ENCODE measurements around the gene SLCO3A1.

SLCO3A1 gene

DNA sequence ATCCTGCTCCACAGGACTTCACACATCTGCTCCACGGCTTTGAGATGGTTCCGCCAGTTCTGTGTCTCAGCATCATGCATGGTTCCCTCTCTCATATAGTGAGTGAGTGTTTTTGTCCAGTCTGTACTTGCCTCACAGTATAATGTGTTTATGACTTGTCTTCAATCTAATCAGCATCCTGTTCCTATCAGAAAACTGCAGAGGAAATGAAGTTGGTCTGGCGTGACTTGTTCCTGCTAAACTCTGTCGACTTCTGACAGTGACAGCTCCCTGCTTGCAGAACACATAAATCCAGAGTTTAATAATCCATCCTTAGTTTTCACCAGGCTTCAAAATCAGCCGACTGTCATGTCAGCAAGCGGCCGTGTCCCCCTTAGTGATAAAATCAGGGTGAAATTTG, 222.3 kb downstream of the SLCO3A1 start:
- no peak for DNase-seq

DNA sequence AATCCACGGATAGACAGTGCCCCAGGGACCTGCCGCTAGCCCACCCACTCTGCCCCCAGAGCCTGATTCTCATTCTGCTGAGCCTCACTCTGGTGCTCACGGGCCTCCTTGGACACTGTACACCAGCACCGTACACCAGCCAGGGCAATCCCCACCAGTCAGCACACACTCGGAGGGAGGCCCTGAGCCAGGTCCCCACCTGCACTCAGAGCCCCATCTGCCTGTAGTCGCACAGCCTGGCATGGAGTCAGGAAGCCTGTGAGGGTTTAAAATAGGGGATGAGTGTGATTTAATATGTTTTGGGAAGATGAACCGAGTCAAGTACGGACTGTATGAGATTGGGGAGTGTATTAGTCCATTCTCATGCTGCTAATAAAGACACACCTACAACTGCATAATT, 223.0 kb downstream of the SLCO3A1 start:
- DNase-seq = no peak

DNA sequence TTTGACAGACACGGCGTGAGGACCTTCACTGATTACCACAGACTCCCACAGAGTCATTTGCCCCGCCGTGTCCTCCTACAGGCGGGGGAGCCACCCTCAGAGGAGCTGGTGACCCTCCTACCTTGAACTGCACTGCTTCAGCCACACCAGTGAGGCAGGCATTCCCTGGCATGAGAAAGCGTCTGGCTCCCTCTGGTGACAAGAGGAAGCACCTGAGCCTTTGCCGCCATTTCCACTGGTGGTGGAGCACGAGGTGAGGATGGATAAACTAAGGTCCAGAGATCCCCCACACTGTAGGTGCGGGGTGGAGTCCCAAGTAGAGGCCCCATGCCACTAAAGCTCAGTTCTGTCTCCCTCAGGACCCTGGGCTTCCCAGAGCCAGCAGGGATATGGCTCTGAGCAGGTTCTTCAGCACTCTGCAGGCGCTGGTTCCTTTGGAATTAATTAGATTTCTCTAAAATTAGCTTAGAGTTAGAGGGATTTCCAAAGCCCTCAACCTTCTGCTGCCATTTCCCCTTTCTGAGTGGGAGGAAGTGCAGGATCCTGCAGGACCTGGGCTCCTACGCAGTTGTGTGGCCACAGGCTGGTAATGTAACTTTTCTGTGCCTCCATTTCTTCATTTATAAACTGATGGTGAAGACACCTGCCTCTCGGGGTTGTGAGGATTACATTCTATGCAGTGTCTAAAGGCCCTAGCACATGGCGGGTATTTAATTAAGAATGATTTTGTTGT, 224.0 kb downstream of the SLCO3A1 start:
- DNase-seq = peak; percentile 64

DNA sequence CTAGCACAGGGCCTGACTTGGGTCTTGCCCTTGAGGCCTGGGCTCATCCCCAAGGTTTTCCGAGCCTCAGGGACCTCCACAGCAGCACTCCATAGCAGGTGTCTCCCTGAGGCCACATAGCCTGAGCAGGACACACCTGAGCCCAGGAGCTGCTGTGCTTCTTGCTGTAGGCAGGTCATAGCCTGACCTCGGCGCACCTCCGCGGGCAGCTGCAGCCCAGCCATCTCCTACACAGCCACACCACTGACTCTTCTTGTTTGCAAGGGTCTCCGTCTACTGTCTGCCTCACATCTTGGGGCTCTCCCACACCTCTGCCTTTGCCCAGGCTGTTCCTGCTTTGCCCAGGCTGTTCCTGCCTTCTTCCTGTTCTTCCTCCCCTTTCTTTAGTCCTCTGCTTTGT, 224.8 kb downstream of the SLCO3A1 start:
- no peak for DNase-seq

DNA sequence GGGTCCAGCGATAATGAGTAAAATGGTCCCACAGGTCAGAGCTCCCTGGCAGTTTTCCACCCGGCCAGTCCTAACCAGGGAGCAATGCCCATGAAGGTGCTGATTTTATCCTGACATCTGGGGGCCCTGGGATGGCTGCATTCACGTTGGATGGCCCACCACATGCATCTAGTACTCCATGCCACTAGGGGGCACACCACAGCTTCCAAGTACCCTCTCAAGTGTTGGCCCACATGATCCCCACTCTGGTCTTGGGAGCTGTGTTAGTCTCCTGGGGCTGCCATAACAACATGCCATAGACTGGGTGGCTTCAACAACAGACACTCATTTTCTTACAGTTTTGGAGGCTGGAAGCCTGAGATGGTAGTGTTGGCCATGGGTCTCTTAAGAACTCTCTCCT, 225.5 kb downstream of the SLCO3A1 start:
- DNase-seq = peak; percentile 22

DNA sequence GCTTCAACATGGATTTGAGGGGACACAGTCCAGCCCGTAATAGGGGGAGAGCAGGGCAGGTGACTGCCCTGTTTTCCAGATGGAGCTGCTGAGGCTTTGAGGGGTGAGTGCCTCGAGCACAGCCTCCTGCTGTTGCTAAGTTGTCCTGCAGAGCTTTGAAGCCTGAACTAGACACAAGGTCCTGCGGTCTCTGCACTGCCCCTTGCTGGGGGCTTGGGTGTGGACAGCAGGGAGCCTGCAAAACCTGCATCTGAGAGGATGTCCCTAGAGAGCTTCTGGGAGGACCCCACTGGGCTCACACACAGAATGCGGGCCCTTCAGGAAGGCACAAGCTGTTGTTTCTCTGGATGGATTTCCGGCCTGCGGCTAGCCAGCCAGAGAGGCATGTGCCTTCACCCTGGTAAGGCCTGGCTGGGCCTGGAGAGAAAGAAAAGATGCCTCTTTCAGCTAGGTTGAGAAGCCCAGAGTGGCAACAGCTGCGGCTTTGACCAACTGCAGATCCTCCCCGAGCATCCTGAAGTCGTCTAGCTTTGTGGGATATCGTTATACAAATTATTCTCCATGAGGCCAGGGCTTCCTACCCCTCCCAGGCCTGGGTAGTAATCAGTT, 226.2 kb downstream of the SLCO3A1 start:
- no peak for DNase-seq

DNA sequence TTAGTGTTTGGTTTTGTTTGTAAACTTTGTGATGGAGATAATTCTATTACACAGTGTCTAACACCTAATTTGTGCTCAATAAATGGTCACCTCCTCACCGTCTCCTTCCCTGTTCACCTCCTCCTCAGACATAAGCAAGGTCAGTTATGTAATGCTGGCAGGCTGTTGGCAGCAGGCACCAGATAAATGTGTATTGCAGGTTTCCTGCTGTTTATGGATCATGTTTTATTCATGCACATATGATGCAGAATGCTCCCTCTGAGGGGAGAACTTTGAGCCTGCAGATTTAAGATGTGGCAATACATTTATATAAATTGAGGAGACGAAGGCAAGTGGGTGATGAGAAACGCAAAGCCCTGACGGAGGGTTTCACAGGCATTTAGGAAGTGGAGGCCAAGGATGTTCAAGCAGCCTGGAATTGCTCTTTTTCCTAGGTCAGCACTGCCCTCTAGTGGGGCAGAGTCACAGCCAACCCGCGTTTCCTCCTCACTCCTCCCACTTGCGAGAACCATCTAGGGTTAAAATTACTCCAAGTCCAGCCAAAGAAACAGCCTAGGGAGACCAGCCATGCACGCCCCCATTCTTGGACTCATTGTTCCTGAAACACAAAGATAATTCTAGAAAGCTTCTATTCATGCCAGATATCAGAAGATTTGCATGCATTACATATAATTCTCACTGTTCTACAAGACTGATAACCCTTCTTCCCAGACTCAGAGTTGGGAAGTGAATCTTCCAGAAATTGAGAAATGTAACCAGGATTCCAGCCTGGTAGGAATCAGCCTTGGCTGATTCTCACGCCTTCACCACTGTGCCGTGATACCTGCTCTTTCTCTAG, 228.7 kb downstream of the SLCO3A1 start:
- DNase-seq = peak; percentile 79

DNA sequence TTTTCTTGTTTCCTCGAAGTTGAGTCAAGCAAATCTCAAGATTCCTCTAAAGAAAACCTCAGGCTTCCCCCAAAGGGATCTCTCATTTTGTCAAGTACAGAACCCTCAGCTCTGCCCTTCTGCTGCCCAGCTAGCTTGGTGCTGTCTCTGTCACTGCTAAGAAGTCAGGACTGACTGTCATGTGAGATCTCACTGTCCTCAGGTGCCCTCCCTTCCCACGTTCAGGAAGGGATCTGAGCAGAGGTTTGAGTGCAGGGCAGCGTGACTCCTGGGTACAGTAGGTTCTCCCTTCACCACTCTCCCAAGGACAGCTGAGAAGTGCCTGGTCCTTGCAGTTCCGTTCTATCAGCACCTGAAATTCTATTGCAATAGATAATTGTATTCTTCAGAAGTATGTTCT, 229.7 kb downstream of the SLCO3A1 start:
- no peak for DNase-seq

DNA sequence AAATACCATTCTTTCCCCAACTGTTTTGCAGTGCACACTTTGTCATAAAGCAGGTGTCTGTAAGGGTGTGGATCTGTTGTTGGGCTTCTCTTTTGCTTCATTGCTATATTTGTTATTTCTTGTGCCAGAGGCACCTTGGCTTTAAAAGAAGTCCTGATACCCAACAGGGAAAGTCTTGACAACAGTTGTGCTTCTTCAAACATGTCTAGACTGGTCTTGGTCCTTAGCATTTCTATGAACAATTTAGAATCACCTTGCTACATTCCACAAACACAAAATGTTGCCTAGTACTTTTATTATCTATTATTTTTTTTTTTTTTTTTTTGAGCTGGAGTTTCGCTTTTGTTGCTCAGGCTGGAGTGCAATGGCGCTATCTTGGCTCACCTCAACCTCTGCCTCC, 233.7 kb downstream of the SLCO3A1 start:
- DNase-seq = no peak

DNA sequence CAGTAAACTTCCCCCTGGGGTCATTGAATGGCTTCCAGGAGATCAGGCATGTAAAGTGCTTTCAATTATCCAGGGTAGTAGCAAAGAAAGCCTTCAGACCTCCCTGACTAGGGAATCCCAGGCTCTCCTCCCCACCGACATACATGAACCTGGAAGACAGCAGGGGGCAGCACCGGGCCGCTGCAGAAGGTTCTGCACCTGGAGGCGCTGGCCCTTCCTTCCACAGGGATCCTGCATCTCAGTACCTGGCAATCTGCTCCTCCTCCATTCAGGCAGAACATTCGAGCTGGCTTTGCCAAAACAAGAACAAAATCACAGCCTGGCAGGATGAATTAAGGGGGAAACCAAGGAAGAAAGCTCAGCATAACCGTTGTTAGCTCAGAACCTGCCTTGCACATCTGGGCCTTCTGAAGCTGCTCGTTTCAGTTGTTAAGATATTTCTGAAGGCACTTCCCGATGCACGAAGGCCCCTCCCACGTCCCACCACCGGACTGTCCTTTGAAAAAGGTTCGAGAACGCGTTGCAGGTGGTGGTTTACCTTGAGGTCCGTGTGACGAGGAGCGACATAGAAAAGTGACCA, 237.7 kb downstream of the SLCO3A1 start:
- no peak for DNase-seq

DNA sequence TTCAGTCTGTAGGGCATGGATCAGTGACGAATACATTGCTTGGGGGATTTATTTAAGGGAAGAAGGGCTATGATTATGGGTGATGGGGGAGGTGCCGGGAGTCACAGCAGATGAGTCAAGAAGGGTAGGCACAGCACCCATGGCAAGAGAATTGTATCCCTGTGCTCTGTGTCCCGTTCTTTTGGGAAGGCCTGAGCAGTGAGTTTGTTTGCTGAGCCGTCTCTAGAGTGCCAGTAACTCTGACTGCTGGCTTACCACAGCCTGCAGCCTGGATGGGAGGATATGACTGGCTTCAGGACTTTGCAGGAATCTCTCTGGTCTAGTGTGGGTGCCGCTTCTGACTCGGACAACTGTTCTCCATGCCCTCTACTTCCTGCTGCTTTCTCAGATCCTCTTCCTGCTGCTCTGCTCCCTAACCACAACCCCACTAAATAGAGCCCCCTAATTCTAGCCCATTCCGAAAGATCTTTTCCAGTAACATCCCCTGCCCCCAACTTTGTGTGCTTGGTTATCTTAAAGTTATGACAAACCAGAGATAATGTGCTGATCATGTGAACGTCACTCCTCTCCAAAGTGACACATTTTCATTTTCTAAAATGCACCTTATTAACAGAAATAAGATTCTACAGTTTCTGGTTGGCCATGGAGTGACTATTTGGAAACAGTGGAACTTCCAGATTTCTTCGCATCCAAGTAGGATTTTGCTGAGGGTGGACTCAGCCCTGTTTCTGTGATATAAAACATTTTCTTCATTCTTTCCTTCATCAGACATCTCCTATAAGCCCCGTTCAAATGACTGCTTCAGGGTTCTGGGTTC, 239.0 kb downstream of the SLCO3A1 start:
- peak; percentile 59 for DNase-seq

DNA sequence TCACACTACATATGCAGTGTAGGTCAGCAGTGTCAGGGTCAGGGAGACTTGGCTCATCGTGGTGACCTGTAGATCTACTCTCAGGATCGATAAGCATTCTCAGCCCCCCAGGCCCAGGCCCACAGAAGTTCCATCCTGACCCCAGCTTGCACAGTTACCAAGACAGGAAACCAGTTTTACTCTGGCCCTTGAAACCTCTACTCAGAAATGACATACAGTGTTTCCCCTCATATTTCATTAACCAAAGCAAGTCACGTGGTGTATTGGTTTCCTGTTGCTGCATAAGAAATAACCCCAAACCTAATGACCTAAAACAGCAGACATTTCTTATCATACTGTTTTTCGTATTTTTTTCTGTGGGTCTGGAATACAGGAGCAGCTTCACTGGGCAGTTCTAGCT, 242.2 kb downstream of the SLCO3A1 start:
- DNase-seq = peak; percentile 48

DNA sequence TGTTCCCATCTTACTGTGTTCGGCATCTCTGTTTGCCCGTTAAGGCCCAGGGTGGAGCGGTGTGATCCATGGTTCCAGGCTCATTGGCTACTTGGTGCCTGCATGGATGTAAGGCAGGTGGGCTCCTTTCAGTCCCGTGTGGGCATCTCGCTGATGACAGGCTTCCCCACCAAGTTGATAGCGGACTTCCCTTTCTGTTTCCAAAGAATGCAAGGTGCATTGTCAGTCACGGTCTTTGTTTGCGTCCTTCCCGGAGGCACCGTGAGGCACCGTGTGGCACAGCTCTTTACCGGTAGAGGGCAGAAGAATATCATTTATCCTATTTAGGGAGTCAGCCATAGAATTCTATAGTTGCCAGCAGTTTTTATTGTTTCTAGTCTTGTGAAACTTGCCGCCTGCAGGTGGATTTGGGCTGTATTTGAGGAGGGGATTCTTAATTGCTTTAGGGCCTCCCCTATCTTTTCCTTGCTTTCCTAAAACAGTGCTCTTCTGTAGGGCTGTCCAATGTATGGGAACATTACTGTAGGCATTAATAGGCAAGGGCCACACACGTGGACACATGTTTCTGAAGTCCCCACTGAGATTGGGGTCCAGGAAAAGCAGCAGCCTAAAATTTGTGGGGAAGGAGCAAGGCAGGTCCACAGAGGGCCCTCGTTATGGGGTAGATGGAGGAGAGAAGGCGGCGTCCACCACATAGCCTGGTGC, 244.1 kb downstream of the SLCO3A1 start:
- peak; percentile 50 for DNase-seq

DNA sequence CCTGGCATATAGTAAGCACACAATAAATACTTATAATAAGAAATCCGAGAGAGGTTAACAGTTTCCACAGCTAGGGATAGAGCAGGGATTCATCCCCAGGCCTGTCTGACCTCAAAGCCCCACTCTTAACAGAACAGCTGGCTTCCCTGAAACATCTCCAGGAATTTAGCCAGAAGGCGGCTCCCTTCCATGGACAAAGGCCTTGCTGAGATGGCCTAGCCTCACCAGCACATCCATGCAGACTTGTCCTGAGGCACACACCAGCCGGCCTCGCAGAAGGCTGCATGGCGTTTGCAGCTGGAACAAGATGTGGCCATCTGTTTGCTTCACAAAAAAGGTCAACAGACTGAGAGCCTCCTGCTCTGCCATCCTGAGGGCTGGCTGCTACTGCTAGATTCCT, 245.4 kb downstream of the SLCO3A1 start:
- no peak for DNase-seq

DNA sequence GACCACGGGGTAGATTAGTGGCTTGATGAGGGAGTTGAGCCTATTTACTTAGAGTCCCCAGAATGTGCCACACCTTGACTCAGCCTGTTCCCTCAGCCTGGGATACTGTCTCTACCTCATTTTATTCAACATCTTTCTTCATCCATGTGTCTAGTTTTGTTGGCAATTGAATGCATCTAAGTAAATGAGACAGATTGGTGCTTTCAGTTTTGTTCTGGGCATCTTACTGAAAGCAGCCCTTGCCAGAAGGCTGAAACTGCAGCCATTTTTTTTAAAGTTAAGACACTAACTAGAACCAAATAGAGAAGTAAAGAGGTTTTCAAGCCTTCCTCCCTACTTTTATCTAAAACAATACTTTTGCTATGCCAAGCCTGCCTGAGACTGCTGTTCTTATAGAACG, 246.8 kb downstream of the SLCO3A1 start:
- DNase-seq = peak; percentile 12

DNA sequence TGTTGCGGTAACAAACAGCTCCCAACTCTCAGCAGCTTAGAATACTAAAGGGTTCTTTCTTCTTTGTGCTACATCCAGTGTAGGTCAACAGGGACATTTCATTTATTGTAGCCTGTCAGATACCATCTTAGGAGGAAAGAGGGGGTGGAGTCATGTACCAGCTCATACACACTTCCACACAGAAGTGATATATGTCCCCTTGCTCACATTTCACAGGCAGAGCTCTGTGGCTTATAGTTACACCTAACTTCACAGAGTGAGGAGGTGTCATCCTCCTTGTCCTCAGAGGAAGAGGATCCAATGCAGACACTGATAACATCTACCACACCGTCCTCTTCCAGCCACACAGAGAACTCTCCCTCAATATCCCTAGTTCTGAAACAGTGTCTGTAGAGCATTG, 247.2 kb downstream of the SLCO3A1 start:
- DNase-seq = no peak

DNA sequence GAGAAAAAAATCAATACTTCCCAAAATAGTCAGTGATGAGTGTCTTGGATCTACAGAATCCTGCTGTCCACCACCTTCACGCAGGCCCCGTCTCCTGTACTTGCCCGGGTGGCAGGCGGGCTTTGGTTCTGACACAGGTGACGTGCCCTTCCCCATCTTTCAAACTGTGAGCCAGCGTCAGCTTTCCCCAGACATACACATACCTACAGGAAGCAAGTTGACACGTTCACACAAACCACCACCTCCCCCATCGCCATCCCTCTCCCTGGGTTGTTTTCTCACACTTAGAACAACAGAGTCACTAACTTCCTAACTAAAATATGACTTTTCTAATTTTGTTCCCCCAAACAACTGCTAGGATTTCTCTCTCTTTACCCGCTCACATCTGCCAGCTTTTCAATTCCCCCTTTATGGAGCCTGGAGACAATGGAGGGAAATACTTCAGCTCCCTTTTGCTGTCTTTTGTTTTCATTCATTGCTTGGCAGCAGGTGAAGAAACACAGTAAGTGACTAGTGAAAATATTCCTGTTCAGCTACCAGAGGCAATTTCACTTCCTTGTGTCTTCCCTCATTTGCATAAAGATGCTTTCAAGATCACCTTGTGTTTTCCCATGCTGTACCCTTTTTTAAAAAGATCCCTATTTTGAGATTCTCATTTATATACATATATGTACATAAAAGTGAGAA, 248.3 kb downstream of the SLCO3A1 start:
- peak; percentile 13 for DNase-seq

DNA sequence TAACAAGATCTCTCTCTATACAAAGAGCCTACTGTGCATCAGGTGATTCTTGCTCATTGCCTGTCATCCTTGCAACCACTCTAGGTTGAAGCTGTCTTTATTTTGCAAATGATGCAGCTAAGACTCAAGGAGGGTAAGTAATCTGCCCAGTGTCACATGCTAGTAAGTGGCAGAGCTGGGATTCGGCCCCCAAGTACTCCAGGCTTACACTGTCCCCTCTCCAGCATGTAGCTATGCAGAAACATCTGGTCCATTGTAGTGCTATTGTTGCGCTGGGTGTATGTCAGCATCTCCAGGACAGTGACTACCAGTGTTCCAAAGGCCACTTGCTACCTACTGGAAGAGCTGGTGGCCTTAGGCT, 248.9 kb downstream of the SLCO3A1 start:
- DNase-seq = no peak

DNA sequence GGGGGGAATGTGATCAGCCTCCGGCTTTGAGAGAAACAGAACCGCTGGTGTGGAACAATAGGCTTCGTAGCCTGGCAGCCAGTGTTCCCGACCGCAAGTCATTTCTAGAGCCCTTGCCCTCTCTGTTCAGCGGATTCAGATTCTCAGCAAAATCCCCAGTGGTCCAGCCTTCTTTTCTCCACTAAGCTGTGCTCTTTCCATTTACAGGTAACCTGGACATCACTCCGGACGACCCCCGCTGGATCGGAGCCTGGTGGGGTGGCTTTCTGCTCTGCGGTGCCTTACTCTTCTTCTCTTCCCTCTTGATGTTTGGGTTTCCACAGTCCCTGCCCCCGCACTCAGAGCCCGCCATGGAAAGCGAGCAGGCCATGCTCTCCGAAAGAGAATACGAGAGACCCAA, 250.6 kb downstream of the SLCO3A1 start:
- no peak for DNase-seq

DNA sequence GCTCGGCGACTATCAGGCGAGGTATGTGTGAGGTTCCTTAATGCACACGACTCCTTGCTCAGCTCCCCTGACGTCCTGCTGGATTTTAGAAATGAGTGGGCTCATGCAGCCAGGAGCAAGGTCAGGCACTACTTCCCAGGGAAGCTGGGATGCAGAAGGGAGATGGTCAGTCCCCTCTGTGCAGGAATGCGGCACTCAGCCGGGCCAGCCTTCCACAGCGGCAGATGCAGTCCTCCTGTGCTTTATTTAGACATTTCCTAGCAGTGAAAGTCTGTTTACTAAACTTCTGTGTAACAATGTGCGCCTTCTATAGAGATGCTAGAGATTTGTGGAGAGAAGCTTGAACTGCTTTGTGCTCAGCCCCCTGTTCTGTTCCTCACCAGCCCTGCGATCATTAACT, 252.1 kb downstream of the SLCO3A1 start:
- no peak for DNase-seq

DNA sequence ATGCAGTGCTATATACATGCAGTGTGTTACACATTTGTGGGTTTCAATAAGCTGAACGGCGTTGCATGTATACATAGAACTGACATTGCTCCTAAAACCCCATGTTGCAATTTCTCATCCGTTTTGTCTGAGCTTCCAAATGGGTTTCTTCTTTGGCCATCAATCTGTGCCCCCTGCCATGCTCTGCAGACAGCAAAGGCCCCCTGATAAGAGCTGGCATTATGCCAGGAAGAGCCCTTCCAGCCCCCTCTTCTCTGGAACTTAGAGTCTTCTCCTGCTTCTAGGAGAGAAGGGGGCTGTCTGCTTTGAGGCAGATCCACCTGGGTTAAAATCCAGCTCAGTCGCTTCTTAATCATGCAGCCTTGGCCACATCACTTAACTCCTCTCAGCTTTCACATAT, 254.0 kb downstream of the SLCO3A1 start:
- DNase-seq = no peak
